K562 (cell line): Measurements from ENCODE around the gene YIPF4. TPM values are rescaled to one million over a fixed set of nuclear protein-coding genes. Genes with fewer than 3 reads are reported as not detected.

ENCODE experiments used
- ATAC-seq: fragments of 200-7000 bp; cut with Tn5 transposase; 3 replicates; pipeline ENCODE4 v1.9.1; 2020; ENCODE audit warnings: moderate library complexity
- BruUV-seq: library from RNA; stranded (reverse); fragments of 400-500 nt; replicated peaks from 2 replicates; lab custom pipeline; 2021; lab: Mats Ljungman, UMichigan
- CTCF ChIA-PET: fragments of 300-600 bp; formaldehyde crosslinking; extraction: SDS; loops from one replicate; lab custom pipeline; 2021; ENCODE audit warnings: low intra/inter-chr PET ratio; lab: Yijun Ruan, JAX
- POLR2A ChIA-PET: fragments of 300-600, 350-650 bp; sonication (Branson Sonifier 250); formaldehyde crosslinking; extraction: SDS; loops from one replicate; lab custom pipeline; 2021; ENCODE audit warnings: antibody characterized with exemption, inconsistent platforms; lab: Yijun Ruan, JAX
- DNase-seq, 4 experiments: peaks; one replicate each; pipeline versions ENCODE4 v3.0.0 to v3.0.0-alpha.2; 2011 to 2018; ENCODE audit warnings: low spot score in 3 of 4, mixed read lengths in 3 of 4; ENCODE audit errors: extremely low read depth in 1 of 4
- FAIRE-seq: peaks from 2 replicates; lab custom pipeline; 2011; peaks lifted over from hg19 to GRCh38; lab: Jason Lieb, UNC
- H2AFZ ChIP-seq: 2 replicates; pipeline ENCODE4 v1.6.0; 2011; ENCODE audit warnings: low read depth, low read length, control low read depth, inconsistent platforms
- H3K27ac ChIP-seq: fragments of 200-600 bp; 3 replicates; pipeline ENCODE4 v1.8.0; 2011; ENCODE audit warnings: low read depth, mild to moderate bottlenecking, control low read depth, inconsistent platforms, low read length, moderate library complexity, mixed read lengths; ENCODE audit errors: extremely low read depth
- H3K27me3 ChIP-seq, 2 experiments: fragments of 300-600 bp in 1 of 2; 2 replicates in 1 of 2; 3 replicates in 1 of 2; pipeline versions ENCODE4 v1.6.0 to v1.8.0; 2011; ENCODE audit warnings: inconsistent platforms in 2 of 2, low read length in 2 of 2, mild to moderate bottlenecking in 1 of 2, mixed read lengths in 1 of 2, moderate library complexity in 1 of 2; ENCODE audit not compliant: control insufficient read depth in 2 of 2, insufficient read depth in 2 of 2
- H3K36me3 ChIP-seq: fragments of 300-600 bp; 3 replicates; pipeline ENCODE4 v1.8.0; 2011; ENCODE audit warnings: mild to moderate bottlenecking, low read length, inconsistent platforms; ENCODE audit not compliant: control insufficient read depth, insufficient read depth
- H3K4me1 ChIP-seq, 2 experiments: fragments of 200-600 bp in 1 of 2; replicated peaks in 1 of 2; 2 replicates in 1 of 2; 3 replicates in 1 of 2; pipeline versions ENCODE4 v1.5.1 to v1.8.0; 2011; ENCODE audit warnings: inconsistent platforms in 2 of 2, low read length in 2 of 2, mild to moderate bottlenecking in 1 of 2, mixed read lengths in 1 of 2, moderate library complexity in 1 of 2; ENCODE audit not compliant: control insufficient read depth in 2 of 2, insufficient read depth in 2 of 2
- H3K4me2 ChIP-seq: 2 replicates; pipeline ENCODE4 v1.6.1; 2011; ENCODE audit warnings: low read length, control low read depth, inconsistent platforms, mixed read lengths; ENCODE audit not compliant: insufficient read depth
- H3K4me3 ChIP-seq: fragments of 200-600 bp; sonication (generic), shearing (Covaris generic); 2 replicates; pipeline ENCODE4 v1.5.1; 2016; ENCODE audit warnings: control low read depth, inconsistent platforms
- H3K79me2 ChIP-seq: fragments of 200-600 bp; 3 replicates; pipeline ENCODE4 v1.8.0; 2011; ENCODE audit warnings: low read length, inconsistent platforms; ENCODE audit not compliant: control insufficient read depth, insufficient read depth
- H3K9ac ChIP-seq, 2 experiments: 2 replicates each; pipeline versions ENCODE4 v1.6.0 to v1.6.1; 2011; ENCODE audit warnings: low read depth in 2 of 2, low read length in 2 of 2, control low read depth in 1 of 2, inconsistent platforms in 1 of 2, mild to moderate bottlenecking in 1 of 2, mixed read lengths in 1 of 2; ENCODE audit not compliant: insufficient read depth in 1 of 2
- H3K9me1 ChIP-seq: one replicate; pipeline ENCODE4 v1.6.0; 2011; ENCODE audit warnings: inconsistent platforms, mild to moderate bottlenecking, low read length, moderate library complexity; ENCODE audit not compliant: control insufficient read depth, insufficient read depth
- H3K9me3 ChIP-seq: replicated peaks from 2 replicates; pipeline ENCODE4 v1.5.1; 2011; ENCODE audit warnings: low read depth, low read length, inconsistent platforms; ENCODE audit not compliant: control insufficient read depth, insufficient read depth
- H4K20me1 ChIP-seq: replicated peaks from 2 replicates; pipeline ENCODE4 v1.6.1; 2011; ENCODE audit warnings: low read length, inconsistent platforms, mixed read lengths; ENCODE audit not compliant: control insufficient read depth, insufficient read depth
- HMG20B ChIP-seq: fragments of 250-450 bp; sonication (Bioruptor Pico); IDR thresholded peaks from 2 replicates; pipeline ENCODE4 v1.5.0; 2021; ENCODE audit warnings: mild to moderate bottlenecking
- HNRNPL ChIP-seq: fragments of 200-400 bp; formaldehyde crosslinking; IDR thresholded peaks from 2 replicates; pipeline ENCODE4 v1.6.1; 2017; ENCODE audit warnings: low read depth, mild to moderate bottlenecking, low read length
- MEF2A ChIP-seq: IDR thresholded peaks from 2 replicates; pipeline ENCODE4 v1.6.1; 2011; ENCODE audit warnings: low read depth, mild to moderate bottlenecking, low read length, moderate library complexity; ENCODE audit not compliant: control insufficient read depth
- MITF ChIP-seq: IDR thresholded peaks from 2 replicates; pipeline ENCODE4 v1.6.1; 2014; ENCODE audit warnings: antibody characterized with exemption
- MLX ChIP-seq, 2 experiments: fragments of 450-650 bp in 1 of 2; sonication (generic) in 1 of 2; formaldehyde crosslinking; conservative IDR thresholded peaks; 2 replicates each; pipeline versions ENCODE4 v1.4.0 to v1.8.1; 2020 to 2022; ENCODE audit warnings: mild to moderate bottlenecking in 1 of 2, missing genetic modification reagents in 1 of 2
- NFYB ChIP-seq: IDR thresholded peaks from 2 replicates; pipeline ENCODE4 v1.6.1; 2011; ENCODE audit warnings: mild to moderate bottlenecking, moderate library complexity; ENCODE audit not compliant: insufficient read length; ENCODE audit errors: extremely low read depth
- PHF21A ChIP-seq: fragments of 450-650 bp; IDR thresholded peaks from 2 replicates; pipeline ENCODE4 v1.6.1; 2017; ENCODE audit warnings: low read depth, borderline replicate concordance
- UBTF ChIP-seq, 2 experiments: IDR thresholded peaks; 2 replicates each; pipeline ENCODE4 v1.6.1; 2012; ENCODE audit warnings: improper control_type of control experiment in 2 of 2, low read depth in 2 of 2, low read length in 2 of 2, borderline replicate concordance in 1 of 2
- ZNF212 ChIP-seq: fragments of 450-650 bp; formaldehyde crosslinking; IDR thresholded peaks from 2 replicates; pipeline ENCODE4 v1.4.0; 2020; ENCODE audit warnings: mild to moderate bottlenecking
- ZNF41 ChIP-seq: fragments of 250-450 bp; sonication (Bioruptor Pico); conservative IDR thresholded peaks from 2 replicates; pipeline ENCODE4 v1.4.0; 2020; ENCODE audit warnings: mild to moderate bottlenecking
- ZNF511 ChIP-seq: sonication (generic); formaldehyde crosslinking; IDR thresholded peaks from 2 replicates; pipeline ENCODE4 v1.8.0; 2022; ENCODE audit warnings: mild to moderate bottlenecking, missing genetic modification reagents
- WGBS: fragments of 100-300 bp; shearing (Covaris generic); methylation state at CpG from one replicate; pipeline ENCODE4 v1.1.6; 2016; ENCODE audit warnings: low coverage, mixed read lengths; ENCODE audit not compliant: insufficient coverage; ENCODE audit errors: missing lambda C conversion rate; 5-methylcytosine and 5-hydroxymethylcytosine counted together
- in situ Hi-C: fragments of 300-500 bp; cut with MboI; formaldehyde crosslinking; loops from 4 replicates; pipeline ENCODE4 v1.15.0; 2018; ENCODE audit warnings: inconsistent platforms, mixed read lengths
- intact Hi-C: fragments of 100-400 bp; cut with micrococcal nuclease; formaldehyde crosslinking; loops from 2 replicates; pipeline ENCODE4 v1.14.2; 2022
- polyA plus RNA-seq, 8 experiments: library from polyadenylated mRNA; depleted of rRNA in 4 of 8; stranded (reverse) in 5 of 8; unstranded in 3 of 8; fragments of >200 nt; fragmentation: Nextera tagmentation in 2 of 8; fragmentation: Illumina TruSeq in 1 of 8; extraction: Ambion mirVana in 2 of 8; extraction: Trizol in 1 of 8; gene quantifications; 2 replicates each; pipeline versions ENCODE4 v1.2.1 to v1.2.3, GENCODE V29; 2011 to 2014; ENCODE audit warnings: inconsistent platforms in 1 of 8, missing spikeins in 1 of 8
- total RNA-seq, 7 experiments: library from RNA; depleted of rRNA in 6 of 7; stranded (reverse); fragments of >200 nt in 6 of 7; fragmentation: Illumina TruSeq in 2 of 7; extraction: Trizol in 2 of 7; gene quantifications; 2 replicates each; pipeline versions ENCODE4 v1.2.1 to v1.2.3, GENCODE V29; 2011 to 2021; ENCODE audit warnings: low replicate concordance in 1 of 7
- TF ChIP-seq, protein P1 (sequence below): fragments of 250-450 bp; sonication (Bioruptor Pico); IDR thresholded peaks from 2 replicates; pipeline ENCODE4 v1.9.0; 2021; ENCODE audit warnings: mild to moderate bottlenecking
- TF ChIP-seq, protein P2 (sequence below), 2 experiments: fragments of 250-450 bp in 1 of 2; fragments of 450-650 bp in 1 of 2; sonication (Bioruptor Pico) in 1 of 2; IDR thresholded peaks; 2 replicates each; pipeline versions ENCODE4 v1.6.1 to v1.8.0; 2016 to 2021; ENCODE audit warnings: mild to moderate bottlenecking in 2 of 2, moderate library complexity in 2 of 2, missing compliant biosample characterization in 1 of 2, missing genetic modification characterization in 1 of 2

The YIPF4 gene
- total and polyA plus RNA-seq, 9 of the 15 experiments (the other 6 are each of a cell fraction or from before 2014, with no cell fraction given) = 4.9 to 46.9 (median 17.5) TPM

DNA sequence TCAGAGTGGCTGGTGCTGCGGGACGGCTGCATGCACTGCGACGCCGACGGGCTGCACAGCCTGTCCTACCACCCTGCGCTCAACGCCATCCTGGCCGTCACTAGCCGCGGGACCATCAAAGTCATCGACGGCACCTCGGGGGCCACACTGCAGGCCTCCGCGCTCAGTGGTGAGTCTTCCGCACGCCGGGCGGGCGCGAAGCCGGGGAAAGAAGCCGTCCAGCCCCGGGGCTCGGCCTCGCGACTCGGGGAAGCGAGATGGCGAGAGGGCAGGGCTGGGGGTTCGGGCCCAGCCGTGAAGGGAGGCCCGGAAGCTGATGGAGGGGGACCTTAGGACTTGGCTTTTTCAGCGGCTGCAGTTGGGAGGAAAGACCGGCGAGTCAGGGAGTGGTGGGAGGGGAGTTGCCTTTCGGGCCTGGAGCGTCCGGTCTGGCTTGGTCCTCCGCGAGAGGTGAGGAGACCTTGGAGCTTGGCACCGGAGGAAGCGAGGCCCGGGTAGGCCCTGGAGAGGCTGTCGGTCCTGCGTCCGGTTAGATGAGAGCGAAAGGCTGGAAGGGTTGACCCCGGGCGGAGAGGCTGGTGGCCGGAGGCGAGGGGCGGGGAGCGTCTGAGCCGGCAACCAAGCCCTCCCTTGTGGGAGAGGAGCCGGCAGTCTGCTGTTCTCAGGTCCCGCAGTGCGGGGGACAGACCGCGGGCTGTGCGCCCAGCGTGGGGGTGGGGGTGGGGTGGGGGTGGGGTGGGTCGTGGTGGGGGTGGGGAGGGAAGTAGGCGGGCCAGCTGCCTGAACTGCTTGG is 79.8 kb downstream of the YIPF4 start:
- Histone ChIP-seq H3K27ac (peak overlapping the region; percentile 91), H3K4me3 (peak overlapping the region; percentile 87), H2AFZ (peak overlapping the region; percentile 82), H4K20me1 (peaks cover 19% of the 10 kb centered on the region), H3K4me2 (peak overlapping the region; percentile 93), H3K27me3 (no peaks in the 10 kb centered on the region), H3K9me3 (no peaks in the 10 kb centered on the region), H3K36me3 (peaks cover 32% of the 10 kb centered on the region), H3K4me1 (peaks cover 7 to 9% of the 10 kb centered on the region in 2 experiments; a peak in 4 of 5 replicates), H3K79me2 (peaks cover 63% of the 10 kb centered on the region), H3K9ac (peak overlapping the region; percentile 93 to 95), H3K9me1 (no peaks in the 10 kb centered on the region)
- DNase-seq (peak; percentile 59 to 68 (median 64)), FAIRE-seq (no peak), ATAC-seq (peak; percentile 45)
- intact Hi-C loops = loop anchor here (10.0 kb wide), 1 partner anchor 193 kb away; the partner anchor contains the start of gene SLC30A6
- no TSS peak for BruUV-seq
- WGBS = under 1% methylated on average over 44 of the region's 65 CpGs
- ChIA-PET POLR2A (interaction anchor here (0.7 kb wide), 1 partner anchor 358 kb away, joined by 3 read pairs; no protein-coding TSS in a partner anchor), CTCF (no interaction called here)
- in situ Hi-C loops = no loop called here
- TF ChIP-seq HMG20B (CRISPR knock-in tag) (no peak), MITF (no peak), HNRNPL (0 out of 2 replicates have a peak, but pooled peaks have one; percentile 3), ZNF41 (CRISPR knock-in tag) (no peak), UBTF (IDR thresholded peaks at IDR 0.05; ENCODE audit: borderline replicate concordance in 1 of 2, low read depth in 2 of 2, low read length in 2 of 2) (0 out of 4 replicates have a peak, but pooled peaks have one; percentile 3 to 11), NFYB (no peak), ZNF511 (no peak; the same call in 1 of the 2 replicates), MLX (CRISPR knock-in tag; conservative IDR thresholded peaks at IDR 0.05) (no peak), MEF2A (no peak), ZNF212 (no peak), PHF21A (no peak)
- TF ChIP-seq, protein P1, sequence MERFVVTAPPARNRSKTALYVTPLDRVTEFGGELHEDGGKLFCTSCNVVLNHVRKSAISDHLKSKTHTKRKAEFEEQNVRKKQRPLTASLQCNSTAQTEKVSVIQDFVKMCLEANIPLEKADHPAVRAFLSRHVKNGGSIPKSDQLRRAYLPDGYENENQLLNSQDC = no peak
- TF ChIP-seq, protein P2, sequence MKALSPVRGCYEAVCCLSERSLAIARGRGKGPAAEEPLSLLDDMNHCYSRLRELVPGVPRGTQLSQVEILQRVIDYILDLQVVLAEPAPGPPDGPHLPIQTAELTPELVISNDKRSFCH (CRISPR knock-in tag; IDR thresholded peaks at IDR 0.05) = no peak
- TF ChIP-seq, protein P2 (tag; IDR thresholded peaks at IDR 0.05) = no peak
